A549 (cell line): ENCODE results near the gene NKIRAS1. TPM values are rescaled to one million over a fixed set of nuclear protein-coding genes. Genes with fewer than 3 reads are reported as not detected.
A peak's percentile ranks its signal among the peaks of the same experiment; 100 is the strongest.

ENCODE experiments used
- ATAC-seq, 2 experiments: fragments of 200-7000 bp in 1 of 2; fragments of >200 bp in 1 of 2; cut with Nextera tagmentation in 1 of 2; cut with Tn5 transposase in 1 of 2; 3 replicates each; pipeline versions ENCODE4 v1.8.0 to v1.9.1; 2018 to 2020; ENCODE audit warnings: mild to moderate bottlenecking in 1 of 2, moderate library complexity in 1 of 2
- CTCF ChIA-PET: fragments of 300-600 bp; sonication (Branson Sonifier 250); formaldehyde crosslinking; extraction: SDS; loops from one replicate; lab custom pipeline; 2021; ENCODE audit warnings: antibody characterized with exemption, inconsistent platforms; lab: Yijun Ruan, JAX
- POLR2A ChIA-PET: fragments of 350-600 bp; formaldehyde crosslinking; extraction: SDS; loops from one replicate; lab custom pipeline; 2021; ENCODE audit warnings: antibody characterized with exemption, inconsistent platforms; lab: Yijun Ruan, JAX
- DNase-seq, 2 experiments: peaks; one replicate each; pipeline versions ENCODE4 v3.0.0 to v3.0.0-alpha.2; 2011 to 2016; ENCODE audit warnings: low read depth in 1 of 2, low spot score in 1 of 2
- FAIRE-seq: peaks from 2 replicates; lab custom pipeline; 2011; peaks lifted over from hg19 to GRCh38; lab: Jason Lieb, UNC
- H3K27ac ChIP-seq, 2 experiments: fragments of >200 bp; sonication (Bioruptor Twin); formaldehyde crosslinking; 3 replicates each; pipeline ENCODE4 v1.5.1; 2016 to 2017
- H3K4me1 ChIP-seq: fragments of >200 bp; sonication (Bioruptor Twin); formaldehyde crosslinking; 3 replicates; pipeline ENCODE4 v1.6.1; 2016
- H3K4me2 ChIP-seq: fragments of >200 bp; sonication (Bioruptor Twin); formaldehyde crosslinking; 3 replicates; pipeline ENCODE4 v1.6.1; 2016
- H3K4me3 ChIP-seq: fragments of >200 bp; sonication (Bioruptor Twin); formaldehyde crosslinking; 3 replicates; pipeline ENCODE4 v1.5.1; 2016
- H3K9me3 ChIP-seq: fragments of >200 bp; sonication (Bioruptor Twin); formaldehyde crosslinking; 3 replicates; pipeline ENCODE4 v1.6.1; 2016
- ATOH8 ChIP-seq: fragments of 250-450 bp; sonication (Bioruptor Pico); IDR thresholded peaks from 2 replicates; pipeline ENCODE4 v1.5.0; 2020; ENCODE audit warnings: low read depth, mild to moderate bottlenecking, moderate library complexity
- BCL3 ChIP-seq: fragments of >200 bp; sonication (Bioruptor Twin); formaldehyde crosslinking; IDR thresholded peaks from 3 replicates; pipeline ENCODE4 v1.6.1; 2016
- BHLHE40 ChIP-seq: IDR thresholded peaks from 2 replicates; pipeline ENCODE4 v1.6.1; 2012; ENCODE audit warnings: low read depth, low read length, inconsistent platforms
- CBX2 ChIP-seq: fragments of 200-600 bp; sonication (generic); IDR thresholded peaks from 2 replicates; pipeline ENCODE4 v1.6.1; 2016; ENCODE audit warnings: low read depth, mild to moderate bottlenecking, borderline replicate concordance
- CBX8 ChIP-seq: fragments of 200-600 bp; sonication (generic); IDR thresholded peaks from 2 replicates; pipeline ENCODE4 v1.6.1; 2016
- CHD2 ChIP-seq: fragments of 150-350 bp; IDR thresholded peaks from 2 replicates; pipeline ENCODE4 v1.6.1; 2014; ENCODE audit warnings: low read length; ENCODE audit not compliant: partially characterized antibody
- CHD4 ChIP-seq: fragments of 200-600 bp; sonication (generic); IDR thresholded peaks from 2 replicates; pipeline ENCODE4 v1.6.1; 2016; ENCODE audit warnings: antibody characterized with exemption, mild to moderate bottlenecking, borderline replicate concordance
- CTCF ChIP-seq: fragments of >200 bp; sonication (Bioruptor Twin); formaldehyde crosslinking; IDR thresholded peaks from 3 replicates; pipeline ENCODE4 v1.5.1; 2016
- ESRRA ChIP-seq: fragments of 150-350 bp; IDR thresholded peaks from 2 replicates; pipeline ENCODE4 v1.6.1; 2014; ENCODE audit warnings: mild to moderate bottlenecking, low read length, borderline replicate concordance
- GATA3 ChIP-seq: IDR thresholded peaks from 2 replicates; pipeline ENCODE4 v1.6.1; 2012; ENCODE audit warnings: borderline replicate concordance
- HES2 ChIP-seq: fragments of >200 bp; sonication (Bioruptor Twin); formaldehyde crosslinking; IDR thresholded peaks from 2 replicates; pipeline ENCODE4 v1.6.1; 2016
- HEYL ChIP-seq: fragments of 250-450 bp; sonication (Bioruptor Pico); IDR thresholded peaks from 2 replicates; pipeline ENCODE4 v1.8.0; 2021; ENCODE audit warnings: mild to moderate bottlenecking, moderate library complexity
- HOXA7 ChIP-seq: fragments of 250-450 bp; sonication (Bioruptor Pico); IDR thresholded peaks from 2 replicates; pipeline ENCODE4 v1.5.0; 2020; ENCODE audit warnings: mild to moderate bottlenecking, moderate library complexity
- HOXB13 ChIP-seq: fragments of 250-450 bp; sonication (Bioruptor Pico); IDR thresholded peaks from 2 replicates; pipeline ENCODE4 v1.5.0; 2020; ENCODE audit warnings: low read depth, mild to moderate bottlenecking, moderate library complexity
- JUN ChIP-seq, 2 experiments: fragments of >200 bp; sonication (Bioruptor Twin); formaldehyde crosslinking; IDR thresholded peaks; 2 replicates in 1 of 2; 3 replicates in 1 of 2; pipeline ENCODE4 v1.6.1; 2016 to 2017
- MAX ChIP-seq: IDR thresholded peaks from 2 replicates; pipeline ENCODE4 v1.6.1; 2012
- PBX3 ChIP-seq: IDR thresholded peaks from 2 replicates; pipeline ENCODE4 v1.6.1; 2012
- PHF8 ChIP-seq: fragments of 200-600 bp; sonication (generic); IDR thresholded peaks from 2 replicates; pipeline ENCODE4 v1.6.1; 2016; ENCODE audit warnings: low read depth, mild to moderate bottlenecking, antibody characterized with exemption, moderate library complexity, borderline replicate concordance
- POLR2A ChIP-seq: IDR thresholded peaks from 2 replicates; pipeline ENCODE4 v1.6.1; 2012; ENCODE audit warnings: mild to moderate bottlenecking, low read length
- RAD21 ChIP-seq, 2 experiments: fragments of >200 bp in 1 of 2; sonication (Bioruptor Twin) in 1 of 2; formaldehyde crosslinking in 1 of 2; IDR thresholded peaks in 1 of 2; conservative IDR thresholded peaks in 1 of 2; 2 replicates in 1 of 2; 3 replicates in 1 of 2; pipeline ENCODE4 v1.6.1; 2012 to 2018; ENCODE audit warnings: inconsistent platforms in 1 of 2
- RCOR1 ChIP-seq: fragments of 150-350 bp; IDR thresholded peaks from 2 replicates; pipeline ENCODE4 v1.6.1; 2014; ENCODE audit warnings: antibody characterized with exemption, low read length, low read depth
- SMC3 ChIP-seq: fragments of >200 bp; sonication (Bioruptor Twin); formaldehyde crosslinking; IDR thresholded peaks from 3 replicates; pipeline ENCODE4 v1.6.1; 2018; ENCODE audit warnings: inconsistent platforms
- SREBF2 ChIP-seq: fragments of 450-650 bp; IDR thresholded peaks from 2 replicates; pipeline ENCODE4 v1.6.1; 2014; ENCODE audit warnings: mild to moderate bottlenecking, moderate library complexity
- ZC3H11A ChIP-seq: fragments of 450-650 bp; IDR thresholded peaks from 2 replicates; pipeline ENCODE4 v1.6.1; 2014; ENCODE audit warnings: antibody characterized with exemption, mild to moderate bottlenecking
- ZNF302 ChIP-seq: fragments of 250-450 bp; sonication (Bioruptor Pico); IDR thresholded peaks from 2 replicates; pipeline ENCODE4 v1.9.0; 2021; ENCODE audit warnings: inconsistent platforms, mild to moderate bottlenecking, moderate library complexity
- ZSCAN20 ChIP-seq: fragments of 250-450 bp; sonication (Bioruptor Pico); IDR thresholded peaks from 2 replicates; pipeline ENCODE4 v1.8.0; 2022; ENCODE audit warnings: mild to moderate bottlenecking, moderate library complexity
- WGBS: methylation state at CpG from one replicate; pipeline ENCODE4 v1.1.6; 2017; ENCODE audit errors: missing lambda C conversion rate; 5-methylcytosine and 5-hydroxymethylcytosine counted together
- polyA plus RNA-seq, 4 experiments: library from polyadenylated mRNA; depleted of rRNA in 3 of 4; stranded (reverse); fragments of >200 nt; fragmentation: RNase III in 1 of 4; extraction: RNeasy Plus Mini Kit Qiagen cat#74134 plus additional on column Dnase treatment in 1 of 4; gene quantifications; 2 replicates in 3 of 4; 3 replicates in 1 of 4; pipeline ENCODE4 v1.2.3, GENCODE V29; 2011 to 2017

NKIRAS1 gene
- polyA plus RNA-seq, 2 of the 4 experiments (the other 2 are of a cell fraction) = 15.5 to 16.8 TPM

GRCh38 chr3:23926736-23927135 is 9.9 kb upstream of the NKIRAS1 start:
- Histone ChIP-seq H3K4me2 (peak overlapping the region; percentile 64; the same call in 1 of the 3 replicates), H3K27ac (peak overlapping the region in 1 of 2 experiments; percentile 62; a peak in 1 of 6 replicates), H3K9me3 (no peaks in the 10 kb centered on the region), H3K4me3 (no peak overlapping the region), H3K4me1 (peaks cover 23% of the 10 kb centered on the region)
- no peak for FAIRE-seq
- 55% methylated on average over 3 of the region's 3 CpGs for WGBS
- CTCF ChIA-PET = interaction anchor here (0.7 to 1.4 kb wide), 3 partner anchors 11 to 574 kb away, joined by 3 to 4 read pairs (median 3); no protein-coding TSS in a partner anchor
- TF ChIP-seq CTCF = peak; percentile 40
- peak; percentile 33; the same call in 2 of the 3 replicates for TF ChIP-seq SMC3
- peak; percentile 53 to 67 for TF ChIP-seq RAD21 (conservative IDR thresholded peaks at IDR 0.05 in 1 of 2, IDR thresholded peaks at IDR 0.05 in 1 of 2)
- no peak for TF ChIP-seq POLR2A
- TF ChIP-seq BCL3 = no peak
- TF ChIP-seq CHD4 = no peak
- no peak for TF ChIP-seq ZNF302
- TF ChIP-seq CBX2 = no peak
- POLR2A ChIA-PET = interaction anchor here (1.1 to 4.3 kb wide), 2 partner anchors 10 to 19 kb away, joined by 4 to 49 read pairs; partner anchors contain the start of genes NKIRAS1 and RPL15
- ATAC-seq = peak; percentile 34 to 64; a peak in 3 of 6 replicates
- peak in 1 of 2 experiments; percentile 49 for DNase-seq

- no peak overlapping the region for H3K4me3 ChIP-seq
- peaks cover 23% of the 10 kb centered on the region for H3K4me1 ChIP-seq
- TF ChIP-seq HOXB13 = no peak
- no peak for TF ChIP-seq ZC3H11A
- TF ChIP-seq SREBF2 = no peak
- TF ChIP-seq MAX = no peak
- no peak for TF ChIP-seq ESRRA
- TF ChIP-seq RCOR1 = no peak
- TF ChIP-seq HOXA7 (CRISPR knock-in tag) = no peak
- TF ChIP-seq JUN (IDR thresholded peaks at IDR 0.05) = no peak
- no peak for TF ChIP-seq HEYL (CRISPR knock-in tag)
- ChIA-PET POLR2A (interaction anchor here (1.1 to 4.3 kb wide), 2 partner anchors 10 to 20 kb away, joined by 4 to 49 read pairs; partner anchors contain the start of genes NKIRAS1 and RPL15), CTCF (interaction anchor here (0.6 to 1.4 kb wide), 3 partner anchors 12 to 71 kb away, joined by 3 to 4 read pairs (median 3); no protein-coding TSS in a partner anchor)
- 88% methylated on average over 7 of the region's 7 CpGs for WGBS
- ATAC-seq (no peak), FAIRE-seq (no peak), DNase-seq (no peak)
- H3K9me3 ChIP-seq = no peaks in the 10 kb centered on the region
- H3K27ac ChIP-seq = no peak overlapping the region
- no peak overlapping the region for H3K4me2 ChIP-seq
These were observed 9.5 kb upstream of the NKIRAS1 start for GRCh38 chr3:23926246-23926645.

GRCh38 chr3:23923786-23924185 is 7.0 kb upstream of the NKIRAS1 start:
- Histone ChIP-seq H3K4me1 (peaks cover 42% of the 10 kb centered on the region), H3K9me3 (no peaks in the 10 kb centered on the region), H3K4me2 (no peak overlapping the region), H3K4me3 (no peak overlapping the region), H3K27ac (no peak overlapping the region)
- POLR2A ChIA-PET = interaction anchor here (1.2 kb wide), 1 partner anchor 23 kb away, joined by 3 read pairs; no protein-coding TSS in a partner anchor
- 81% methylated on average over 2 of the region's 2 CpGs for WGBS
- FAIRE-seq (no peak), DNase-seq (no peak), ATAC-seq (peak; percentile 6 to 20; a peak in 3 of 6 replicates)
- no peak for TF ChIP-seq CHD2
- no peak for TF ChIP-seq CBX8
- TF ChIP-seq HES2 = no peak
- TF ChIP-seq RCOR1 = no peak
- TF ChIP-seq PHF8 = no peak
- no peak for TF ChIP-seq PBX3
- TF ChIP-seq GATA3 = no peak
- TF ChIP-seq CBX2 = no peak
- no peak for TF ChIP-seq HOXB13
- TF ChIP-seq CTCF = no peak
- no peak for TF ChIP-seq BHLHE40
- TF ChIP-seq ATOH8 (CRISPR knock-in tag) = no peak
- no peak for TF ChIP-seq JUN (IDR thresholded peaks at IDR 0.05)
- TF ChIP-seq ZSCAN20 (CRISPR knock-in tag) = no peak
- CTCF ChIA-PET = interaction anchor here (1.2 to 1.5 kb wide), 2 partner anchors 10 to 19 kb away, joined by 3 to 4 read pairs; no protein-coding TSS in a partner anchor
